GM19452 (cell line): ENCODE data around the gene FOXJ1.

Source experiments
- ATAC-seq: cut with Tn5 transposase; IDR thresholded peaks from one replicate; pipeline ENCODE4 v1.9.1; 2021; ENCODE audit not compliant: unreplicated experiment

The FOXJ1 gene

GRCh38 chr17:76124582-76125390 lies 16.3 kb downstream of the FOXJ1 start:
- ATAC-seq: no peak

- ATAC-seq: no peak
These were observed 17.1 kb downstream of the FOXJ1 start for GRCh38 chr17:76123749-76124581.

- ATAC-seq: no peak
These were observed 17.9 kb downstream of the FOXJ1 start for GRCh38 chr17:76123191-76123499.

GRCh38 chr17:76122431-76123190 lies 18.4 kb downstream of the FOXJ1 start:
- ATAC-seq: no peak

- no peak for ATAC-seq
These were observed 19.1 kb downstream of the FOXJ1 start for GRCh38 chr17:76121932-76122430.

- no peak for ATAC-seq
These were observed 20.4 kb downstream of the FOXJ1 start for GRCh38 chr17:76120658-76121008.

- ATAC-seq: no peak
These were observed 21.4 kb downstream of the FOXJ1 start for GRCh38 chr17:76119409-76120371.

GRCh38 chr17:76115138-76115754 lies 25.8 kb downstream of the FOXJ1 start:
- ATAC-seq: no peak

- ATAC-seq: no peak
These were observed 29.1 kb downstream of the FOXJ1 start for GRCh38 chr17:76111956-76112355.

GRCh38 chr17:76107509-76107908 lies 33.5 kb downstream of the FOXJ1 start:
- no peak for ATAC-seq

GRCh38 chr17:76106703-76107102 lies 34.3 kb downstream of the FOXJ1 start:
- no peak for ATAC-seq

GRCh38 chr17:76104896-76105231 lies 36.2 kb downstream of the FOXJ1 start:
- ATAC-seq: no peak

GRCh38 chr17:76104140-76104895 lies 36.7 kb downstream of the FOXJ1 start:
- ATAC-seq: no peak

- ATAC-seq: peak; percentile 80
These were observed 37.5 kb downstream of the FOXJ1 start, which contains the start of gene EXOC7 for GRCh38 chr17:76103274-76104139. EXOC7 (minus strand) TSS chr17:76103787; CDS start chr17:76103692, 95 bp downstream.

GRCh38 chr17:76102944-76103273 lies 38.1 kb downstream of the FOXJ1 start:
- ATAC-seq: no peak

- no peak for ATAC-seq
These were observed 43.2 kb downstream of the FOXJ1 start for GRCh38 chr17:76097716-76098295.

GRCh38 chr17:76095943-76096342 lies 45.1 kb downstream of the FOXJ1 start:
- no peak for ATAC-seq

- ATAC-seq: no peak
These were observed 47.0 kb downstream of the FOXJ1 start for GRCh38 chr17:76094046-76094445.
